Stimulated activated CD8-positive, alpha-beta memory T cell treated with anti-CD3 and anti-CD28 coated beads, Interleukin-4, amount 100 ng/mL, for 24 hours (primary cell): ENCODE results near the gene RAB36.

ENCODE experiments used
- DNase-seq: peaks from one replicate; pipeline ENCODE4 v3.0.0-alpha.2; 2020; ENCODE audit warnings: low read depth

The RAB36 gene

DNA sequence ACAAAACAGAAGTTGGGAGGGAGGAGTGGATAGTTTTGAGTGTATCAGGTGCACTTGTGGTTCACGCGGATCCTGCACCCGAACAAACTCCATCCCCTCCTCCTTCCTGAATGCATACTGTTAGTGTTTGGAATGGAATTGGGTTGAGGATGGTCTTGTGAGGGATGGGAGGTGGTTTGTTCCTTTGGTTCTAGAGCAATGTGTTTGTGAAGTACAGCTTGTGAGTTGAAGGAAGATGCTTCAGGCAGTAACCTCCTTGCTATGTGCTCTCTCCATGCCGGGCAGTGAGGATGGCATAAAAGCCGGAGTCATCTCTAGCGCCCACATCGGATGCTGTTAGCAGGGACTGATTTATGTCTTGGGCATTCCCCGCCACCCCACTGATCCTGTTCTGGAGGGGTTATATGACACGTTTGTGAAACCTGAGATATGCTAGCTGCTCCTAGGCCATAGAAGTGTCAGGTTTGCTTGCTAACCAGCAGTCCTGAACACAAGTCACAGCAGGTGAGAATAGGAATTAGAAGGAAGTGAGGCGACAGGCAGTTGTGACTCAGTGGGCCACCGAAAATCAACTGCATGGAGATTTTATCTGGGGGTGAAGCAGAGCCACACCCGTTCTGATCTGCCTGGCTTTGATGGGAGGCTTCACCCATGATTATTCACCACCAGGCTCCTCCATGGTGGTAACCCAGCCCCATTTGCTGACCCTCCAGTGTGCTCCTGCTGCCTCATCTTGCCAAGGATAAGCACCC, 37.2 kb downstream of the RAB36 start:
- no peak for DNase-seq

DNA sequence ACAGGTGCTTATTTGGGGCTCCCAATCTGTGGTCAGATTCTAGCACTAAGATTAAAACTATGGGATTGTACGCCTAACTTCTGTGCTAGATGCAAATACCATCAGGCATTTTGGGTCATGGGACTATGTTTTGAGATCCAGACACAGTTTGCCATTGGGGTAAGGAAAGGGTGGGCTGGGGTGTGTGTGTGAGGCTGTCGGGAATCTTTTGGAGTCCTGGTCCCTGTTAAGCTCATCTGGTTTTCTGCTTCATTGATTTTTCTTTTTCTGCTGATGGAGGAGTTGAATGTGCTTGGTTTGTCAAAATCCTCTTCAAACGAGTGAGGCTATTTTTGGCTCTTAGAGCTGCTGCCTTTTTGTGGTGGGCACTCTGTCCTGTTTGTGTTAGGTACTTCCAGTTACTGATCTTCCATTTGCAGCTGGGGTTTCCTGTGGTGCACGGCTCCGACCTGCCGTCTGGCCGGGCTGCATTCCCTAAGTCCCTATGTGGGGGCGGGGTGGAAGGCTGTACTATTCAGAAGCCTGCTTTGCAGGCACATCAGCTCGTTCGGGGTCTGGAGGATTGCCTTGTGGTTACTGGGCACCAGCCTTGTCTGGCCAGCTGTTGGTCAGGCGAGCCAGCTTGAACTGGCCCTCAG, 37.9 kb downstream of the RAB36 start:
- DNase-seq: no peak

DNA sequence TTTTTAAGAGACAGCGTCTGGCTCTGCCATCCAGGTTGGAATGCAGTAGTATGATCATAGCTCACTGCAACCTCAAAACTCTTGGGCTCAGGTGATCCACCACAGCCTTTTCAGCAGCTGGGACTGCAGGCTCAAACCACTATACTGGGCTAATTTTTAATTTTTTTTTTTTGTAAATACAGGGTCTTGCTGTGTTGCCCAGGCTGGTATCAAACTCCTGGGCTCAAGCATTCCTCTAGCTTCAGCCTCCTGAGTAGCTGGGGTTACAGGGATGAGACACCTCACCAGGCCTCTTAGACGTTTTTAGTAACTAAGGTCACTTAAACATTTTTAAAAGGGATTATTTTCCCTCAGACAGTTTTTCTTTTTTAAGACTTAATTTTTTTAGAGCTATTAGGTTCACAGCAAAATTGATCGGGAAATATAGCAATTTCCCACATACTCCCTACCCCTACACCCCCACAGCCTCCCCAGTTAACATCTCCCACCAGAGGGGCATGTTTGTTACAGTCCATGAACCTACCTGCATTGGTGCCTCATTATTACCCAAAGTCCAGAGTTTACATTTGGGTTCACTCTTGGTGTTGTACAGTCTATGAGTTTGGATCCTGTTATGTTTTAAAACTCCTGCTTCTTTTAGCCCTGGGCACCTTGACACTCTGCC, 39.0 kb downstream of the RAB36 start:
- DNase-seq: no peak

DNA sequence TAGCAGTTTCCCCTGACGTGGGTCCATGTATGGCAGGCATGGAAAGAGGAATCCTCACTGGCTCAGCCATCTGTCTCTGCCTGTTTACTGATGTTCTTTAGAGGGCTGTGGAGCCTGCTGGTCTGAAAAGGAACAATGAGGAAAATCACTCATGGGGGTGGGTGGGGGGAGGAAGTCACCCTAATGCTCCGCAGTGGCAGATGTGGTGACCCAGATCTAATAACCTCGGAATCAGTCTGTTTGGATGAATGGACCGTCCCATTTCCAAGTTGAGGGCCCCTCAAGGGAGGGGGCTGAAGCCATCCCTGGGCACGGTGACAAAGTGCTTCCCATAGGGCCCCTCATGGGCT, 39.5 kb downstream of the RAB36 start:
- DNase-seq: no peak

DNA sequence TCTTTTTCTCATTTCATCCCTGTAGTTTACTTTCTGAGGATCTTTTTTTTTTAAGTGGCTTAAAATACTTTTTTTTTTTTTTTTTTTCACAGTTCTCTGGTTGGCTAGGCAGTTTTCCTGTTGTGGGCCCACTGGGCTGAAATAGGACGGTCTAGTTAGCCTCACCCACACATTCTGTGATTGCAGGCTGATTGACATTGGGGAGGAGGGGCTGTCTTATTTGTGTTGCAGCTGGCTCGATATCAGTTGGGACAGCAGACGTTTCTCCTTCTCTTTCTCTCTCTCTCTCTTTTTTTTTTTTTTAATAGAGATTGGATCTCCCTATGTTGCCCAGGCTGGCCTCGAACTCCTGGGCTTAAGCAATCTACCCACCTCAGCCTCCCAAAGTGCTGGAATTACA, 41.9 kb downstream of the RAB36 start:
- no peak for DNase-seq

DNA sequence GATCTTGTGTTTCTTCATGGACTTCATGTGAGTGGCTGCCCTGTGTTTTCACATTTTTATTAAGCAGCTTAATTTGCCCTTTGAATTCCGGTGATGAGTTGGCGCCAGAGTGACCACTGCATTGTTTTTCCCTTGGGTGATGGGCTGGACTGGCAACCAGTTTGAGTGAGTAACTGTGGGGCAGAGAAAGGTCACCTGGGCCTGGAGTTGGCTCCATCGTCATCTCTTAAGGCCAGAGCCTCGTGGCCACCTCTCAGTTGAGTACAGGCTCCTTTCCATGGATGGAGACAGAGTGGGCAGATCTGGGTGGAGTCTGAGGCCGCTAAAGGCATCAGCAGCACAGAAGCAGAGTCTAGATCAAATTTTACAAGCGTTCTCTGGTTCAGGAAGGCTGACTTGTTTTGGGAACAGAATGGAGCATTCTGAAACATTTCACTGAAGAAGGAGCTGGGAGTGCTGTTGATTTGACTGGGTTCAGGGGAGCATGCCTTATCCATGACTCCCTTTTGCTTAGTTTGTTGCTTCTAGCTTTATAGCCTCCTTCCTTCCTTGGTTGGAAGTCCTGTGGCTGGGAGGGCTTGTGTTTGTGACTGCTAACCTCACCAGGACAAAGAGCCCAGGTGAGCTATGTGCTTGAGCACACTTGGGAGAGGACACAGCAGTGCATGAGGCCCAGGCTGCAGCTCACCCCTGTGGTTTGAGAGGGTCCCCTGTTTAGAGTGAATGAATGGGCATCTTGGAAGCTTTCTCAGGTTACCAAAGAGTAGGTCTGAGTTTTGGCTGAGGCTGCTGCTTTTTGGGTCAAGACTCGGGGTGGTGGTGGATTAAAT, 42.8 kb downstream of the RAB36 start:
- no peak for DNase-seq

DNA sequence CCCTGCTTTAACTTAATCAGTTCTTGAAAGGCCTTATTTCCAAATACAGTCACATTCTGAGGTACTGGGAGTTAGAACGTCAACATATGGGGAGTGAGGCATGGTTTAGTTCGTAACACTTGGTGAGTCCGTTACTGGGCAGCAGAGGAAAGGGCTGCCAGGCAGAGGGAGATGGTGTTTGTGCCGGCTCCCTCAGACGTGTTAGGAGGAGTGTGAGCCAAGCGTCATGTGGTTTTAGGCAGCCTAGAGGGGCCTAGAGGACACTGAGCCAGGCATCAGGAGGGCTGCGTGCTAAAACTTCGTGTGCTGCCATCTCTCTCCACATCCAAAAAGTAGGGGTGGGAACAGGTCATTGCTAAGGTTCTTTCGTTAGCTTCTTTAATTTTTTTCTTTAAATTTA, 45.2 kb downstream of the RAB36 start:
- no peak for DNase-seq

DNA sequence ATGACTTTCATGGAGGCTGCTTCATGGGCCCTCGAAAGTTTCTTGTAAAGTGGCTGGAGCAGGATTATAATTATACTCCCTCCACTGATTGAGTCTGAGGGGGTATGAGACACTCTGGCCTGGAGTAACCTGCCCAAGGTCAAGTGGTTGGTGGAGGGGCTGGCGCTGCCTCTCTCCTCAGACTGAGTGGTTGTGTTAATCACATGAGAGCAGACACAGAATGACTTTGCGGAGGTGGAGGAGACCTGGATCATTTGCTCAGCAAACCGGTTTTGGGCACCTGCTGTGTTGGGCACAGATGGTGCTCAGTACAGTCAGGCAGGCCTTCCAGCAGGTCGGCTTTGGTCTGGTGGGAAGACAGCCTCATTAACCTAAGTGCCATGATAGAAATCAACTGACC, 46.9 kb downstream of the RAB36 start:
- DNase-seq: no peak

DNA sequence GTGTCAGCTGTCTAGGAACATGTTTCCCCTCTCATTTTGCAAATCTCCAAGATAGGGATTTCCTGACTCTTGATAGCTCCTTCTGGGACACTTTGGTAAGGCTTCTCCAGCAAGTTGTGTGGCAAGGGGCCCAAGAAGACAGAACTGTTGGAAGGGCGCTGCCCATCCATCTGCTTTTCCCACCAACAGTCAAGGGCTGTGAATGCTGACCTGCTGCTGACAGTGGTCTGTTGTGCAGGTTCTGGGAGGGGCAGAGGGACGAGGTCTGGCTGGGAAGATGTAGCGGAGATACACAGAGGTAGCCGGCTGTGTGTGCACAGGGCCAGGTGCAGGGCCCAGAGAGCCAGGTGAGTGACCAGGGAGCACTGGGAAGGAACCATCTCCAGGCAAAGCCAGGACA, 47.3 kb downstream of the RAB36 start:
- no peak for DNase-seq

DNA sequence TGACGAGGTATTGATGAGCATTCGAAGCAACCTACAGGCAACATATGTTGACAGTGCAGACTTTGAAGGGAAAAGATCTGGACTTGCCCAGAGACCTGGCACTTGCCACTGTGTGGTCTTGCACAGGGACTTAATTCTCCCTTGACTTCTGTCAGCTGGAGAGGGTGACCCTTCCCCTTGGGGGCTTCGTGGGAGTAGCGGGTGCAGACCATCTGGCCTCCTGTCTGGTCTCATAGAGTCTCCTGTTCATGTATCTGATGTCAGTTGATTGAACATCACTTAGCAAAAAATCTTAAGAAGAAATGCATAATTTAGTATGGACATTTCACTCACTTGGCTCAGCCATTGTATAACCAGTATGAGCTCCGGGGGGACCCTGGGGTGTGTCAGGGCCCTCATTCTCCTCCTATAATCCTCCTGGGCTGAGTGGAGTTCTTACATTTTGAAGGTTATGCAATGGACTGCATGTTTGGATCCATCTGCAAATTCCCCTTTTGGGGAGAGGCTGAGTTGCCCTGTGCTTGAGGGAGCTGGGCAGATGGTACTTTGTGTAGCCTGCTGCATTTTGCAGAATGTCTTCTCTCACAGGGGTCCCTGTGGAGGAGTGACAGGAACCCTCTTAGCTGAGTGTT, 48.0 kb downstream of the RAB36 start:
- no peak for DNase-seq

DNA sequence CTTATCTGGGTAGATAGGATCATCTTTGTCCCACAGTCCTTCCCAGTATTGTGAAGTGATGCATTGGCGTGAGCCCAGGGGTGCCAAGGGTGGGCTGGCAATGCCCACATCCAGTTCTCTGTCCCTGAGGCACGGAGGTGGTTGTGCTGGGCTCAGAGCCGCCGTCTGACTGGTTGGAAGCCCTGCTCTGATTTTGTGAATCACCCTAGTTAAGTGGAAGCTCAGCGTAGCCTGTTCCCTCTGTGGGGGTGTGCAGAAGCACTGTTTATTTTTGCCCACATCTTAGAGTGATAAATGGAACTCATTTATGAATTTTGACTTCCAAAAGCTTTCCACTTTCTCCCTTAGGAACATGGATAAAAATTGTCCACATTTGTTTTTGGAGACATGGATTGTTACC, 48.6 kb downstream of the RAB36 start:
- DNase-seq: no peak

DNA sequence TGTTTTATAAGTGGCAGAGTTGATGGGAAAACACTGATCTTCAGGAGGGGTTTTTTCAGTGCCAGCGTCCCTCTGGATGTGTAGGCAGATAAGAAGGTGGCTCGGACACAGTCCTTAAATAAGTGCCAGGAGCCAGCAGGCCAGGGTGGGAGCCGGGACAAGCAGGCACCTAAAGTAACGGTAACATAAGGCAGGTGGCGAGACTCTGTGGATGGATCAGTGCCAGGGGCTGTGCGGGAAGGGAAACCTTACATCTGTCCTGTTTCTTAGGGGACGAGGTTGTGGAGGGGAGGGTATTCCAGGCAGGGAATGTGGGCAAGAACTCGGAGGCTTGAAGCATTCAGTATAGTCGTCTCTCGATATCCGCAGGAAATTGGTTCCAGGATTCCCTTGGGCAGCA, 50.9 kb downstream of the RAB36 start:
- DNase-seq: no peak

DNA sequence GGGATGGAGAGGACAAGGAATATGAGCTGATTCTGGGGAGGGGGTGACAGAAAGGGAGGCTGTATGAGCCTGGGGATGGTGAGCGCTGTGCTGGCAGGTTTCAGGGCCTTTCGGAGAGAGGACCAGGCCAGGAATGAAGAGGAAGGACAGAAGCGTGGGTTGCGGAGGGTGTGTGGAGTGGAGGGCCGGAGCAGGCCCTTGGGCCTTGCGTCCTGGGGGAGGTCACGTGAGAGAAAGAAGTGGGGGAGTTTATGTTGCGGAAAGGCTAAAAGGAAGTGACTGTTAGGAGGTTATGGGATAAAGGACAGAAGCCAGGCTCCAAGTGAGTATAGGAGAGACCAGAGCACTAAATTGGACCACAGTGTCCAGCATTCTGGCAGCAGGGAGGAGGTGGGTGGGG, 52.6 kb downstream of the RAB36 start:
- no peak for DNase-seq

DNA sequence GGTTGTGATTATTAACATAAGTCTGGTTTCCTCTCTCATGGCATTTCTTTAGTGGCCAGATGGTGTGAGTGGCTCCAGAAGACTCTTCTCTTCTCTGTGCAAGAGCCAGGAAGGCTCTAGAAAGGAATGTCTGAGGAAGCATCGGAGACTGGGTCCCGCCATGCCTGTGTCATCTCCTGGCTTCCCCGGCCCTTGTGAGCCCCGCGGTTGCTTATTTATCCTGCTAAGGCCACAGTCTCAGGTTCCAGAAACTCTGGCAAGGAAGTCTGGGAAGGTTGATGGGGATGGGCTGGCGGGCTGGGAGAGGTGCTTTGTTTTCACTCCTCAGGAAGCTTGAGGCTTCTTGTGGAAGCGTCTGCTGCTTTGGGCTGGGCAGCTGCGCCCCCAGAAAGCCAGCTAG, 53.9 kb downstream of the RAB36 start:
- DNase-seq: no peak

DNA sequence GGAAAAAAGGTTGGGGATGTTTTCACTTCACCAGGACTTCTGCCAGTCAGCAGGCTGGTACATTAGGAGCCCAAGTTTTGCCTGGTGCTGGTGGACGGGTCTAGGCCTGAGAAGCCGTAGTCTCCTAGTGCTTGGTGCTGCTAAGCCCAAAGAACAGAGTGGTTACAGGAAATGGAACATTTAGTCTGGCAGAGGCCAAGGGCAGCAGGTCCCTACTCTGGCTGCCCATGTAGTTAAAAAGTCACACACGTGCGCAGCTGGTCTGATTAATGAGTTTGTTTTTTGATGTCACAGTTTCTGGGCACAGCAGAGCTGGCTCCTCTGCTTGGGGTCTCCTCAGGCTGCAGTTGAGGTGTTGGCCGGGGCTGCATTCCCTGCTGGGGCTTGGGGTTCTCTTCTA, 55.6 kb downstream of the RAB36 start:
- no peak for DNase-seq

DNA sequence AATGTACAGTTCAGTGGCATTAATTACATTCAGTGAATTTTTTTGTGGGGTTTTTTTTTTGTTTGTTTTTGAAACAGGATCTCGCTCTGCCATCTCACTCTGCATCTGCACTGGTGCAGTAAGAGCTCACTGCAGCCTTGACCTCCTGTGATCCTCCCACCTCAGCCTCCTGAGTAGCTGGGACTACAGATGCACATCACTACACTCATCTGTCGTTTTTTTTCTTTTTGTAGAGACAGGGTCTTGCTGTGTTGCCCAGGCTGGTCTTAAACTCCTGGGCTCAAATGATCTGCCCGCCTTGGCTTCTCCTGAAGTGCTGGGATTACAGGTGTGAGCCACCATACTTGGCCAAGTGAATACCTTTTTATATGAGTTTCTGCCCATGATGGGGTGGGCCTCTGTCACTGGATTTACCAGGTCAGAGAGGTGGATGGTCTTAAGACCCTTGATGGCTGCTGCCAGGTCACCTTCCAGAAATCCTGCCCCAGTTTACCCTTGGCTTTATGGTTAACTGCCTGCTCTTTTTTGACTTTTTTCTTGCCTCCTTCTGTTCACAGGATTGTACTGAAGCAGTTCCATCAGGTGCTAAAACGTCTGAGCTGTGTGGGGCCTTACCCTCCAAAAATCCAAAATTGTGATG, 57.7 kb downstream of the RAB36 start:
- DNase-seq: no peak

DNA sequence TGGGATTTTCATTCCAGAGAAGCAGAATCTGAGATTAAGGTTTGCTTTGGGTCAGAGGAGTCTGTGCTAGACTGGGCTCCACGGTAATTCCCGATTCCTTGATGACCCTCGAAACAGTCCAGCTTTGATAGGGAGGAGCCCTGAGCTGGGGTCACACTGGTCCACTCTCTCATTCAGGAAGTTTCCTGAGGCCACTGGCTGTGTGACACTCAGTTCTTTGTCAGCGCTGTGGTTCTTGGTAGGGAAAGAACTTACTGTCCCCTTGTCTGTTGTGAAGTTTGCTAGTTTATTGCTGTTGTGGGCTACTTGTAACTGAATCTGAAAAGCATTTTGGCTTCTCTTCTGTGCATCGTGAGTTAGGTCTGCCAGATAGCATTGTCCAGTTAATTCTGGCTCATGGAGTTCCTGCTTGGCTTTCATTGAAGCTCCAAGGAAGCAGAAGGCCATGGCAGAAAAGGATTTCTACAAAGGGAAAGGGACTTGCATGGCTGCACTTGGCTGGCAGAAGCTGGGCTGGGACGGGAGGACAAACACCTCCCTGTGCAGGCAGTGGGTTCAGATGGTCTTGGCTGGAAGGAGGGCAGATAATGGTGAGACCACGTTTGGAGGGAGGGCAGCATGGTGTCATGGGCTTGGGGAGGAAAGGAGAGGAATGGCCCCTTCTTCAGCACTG, 58.3 kb downstream of the RAB36 start:
- no peak for DNase-seq

DNA sequence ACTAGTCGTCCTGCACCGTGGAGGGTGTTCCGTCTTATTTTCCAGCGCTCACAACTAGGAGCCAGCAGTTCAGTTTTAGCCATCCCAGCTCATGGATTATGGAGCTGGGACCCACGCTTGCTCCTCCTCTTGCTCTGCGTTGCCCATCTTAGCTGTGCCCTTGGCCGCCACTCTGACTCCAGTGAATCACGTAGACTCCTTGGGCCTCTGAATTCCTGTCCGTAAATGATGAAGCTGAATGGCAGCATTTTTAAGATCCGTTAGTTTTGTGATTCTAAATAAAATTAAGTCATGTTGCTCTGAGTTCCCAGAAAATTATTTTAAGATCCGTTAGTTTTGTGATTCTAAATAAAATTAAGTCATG, 58.8 kb downstream of the RAB36 start:
- no peak for DNase-seq

DNA sequence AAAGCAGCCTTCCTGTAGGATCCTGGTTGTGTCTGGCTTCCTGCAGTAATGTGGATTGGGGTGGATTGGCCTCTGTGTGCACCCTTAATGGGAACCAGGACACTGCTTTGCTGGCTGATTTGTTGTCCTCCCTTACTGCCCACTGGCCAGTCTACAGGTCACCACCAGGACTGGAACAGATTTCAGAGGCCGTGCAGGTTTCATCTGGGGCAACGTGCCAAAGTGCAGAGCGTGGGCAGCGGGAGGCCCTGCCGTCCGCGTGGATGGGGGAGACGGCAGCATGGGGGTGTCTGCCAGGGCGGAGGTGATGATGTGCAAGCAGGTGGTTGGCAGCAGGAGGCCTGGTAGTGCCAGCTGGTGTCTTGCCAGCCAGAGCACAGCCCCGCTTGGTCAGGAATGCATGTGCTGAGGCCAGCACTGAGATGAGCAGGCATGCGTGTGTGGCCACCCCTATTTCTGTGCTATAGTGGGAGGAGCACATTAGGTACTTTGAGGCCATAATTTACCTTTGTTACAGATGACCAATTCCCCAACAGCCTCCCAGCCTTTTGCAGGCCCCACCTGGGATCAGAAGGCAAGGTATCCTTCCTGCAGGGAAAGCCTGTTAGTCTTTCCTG, 59.4 kb downstream of the RAB36 start:
- no peak for DNase-seq

DNA sequence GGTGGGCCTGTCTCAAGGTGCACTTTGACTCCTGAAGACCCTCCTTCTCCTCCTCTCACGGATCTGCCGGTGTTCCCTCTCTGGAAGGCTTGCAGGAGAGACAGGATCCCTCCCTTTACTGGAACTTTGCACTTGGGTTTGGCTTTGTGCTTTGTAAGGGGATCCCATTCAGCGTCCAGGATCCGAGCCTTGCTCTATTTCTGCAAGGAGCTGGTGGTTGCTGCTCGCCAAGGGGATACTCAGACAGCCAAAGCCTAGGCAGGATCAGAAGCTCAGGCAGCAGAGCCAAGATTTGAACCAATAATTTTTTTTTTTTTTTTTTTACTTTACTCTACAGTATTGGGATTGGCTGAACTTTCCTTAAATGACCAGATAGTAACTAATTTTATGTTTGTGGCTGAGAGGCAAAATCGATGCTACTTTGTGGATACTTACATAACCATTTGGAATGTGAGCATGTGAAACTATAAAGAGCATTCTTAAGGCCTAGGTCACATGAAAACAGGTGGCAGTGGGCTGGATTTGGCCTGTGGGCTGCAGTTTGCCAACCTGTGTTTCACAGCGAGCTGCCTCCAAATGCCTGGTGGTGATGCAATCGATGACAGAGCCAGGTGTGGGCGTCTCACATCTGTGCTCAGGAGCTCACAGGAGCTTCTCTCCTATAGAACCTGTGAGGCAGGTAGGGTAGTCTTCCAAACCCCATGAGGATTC, 60.2 kb downstream of the RAB36 start:
- DNase-seq: no peak
